MV-4-11 (cell line): ENCODE measurements around the gene LCE1C.

Experiments used
- DNase-seq: peaks from one replicate; lab custom pipeline; 2025; lab: John Stamatoyannopoulos, UW

The LCE1C gene

DNA sequence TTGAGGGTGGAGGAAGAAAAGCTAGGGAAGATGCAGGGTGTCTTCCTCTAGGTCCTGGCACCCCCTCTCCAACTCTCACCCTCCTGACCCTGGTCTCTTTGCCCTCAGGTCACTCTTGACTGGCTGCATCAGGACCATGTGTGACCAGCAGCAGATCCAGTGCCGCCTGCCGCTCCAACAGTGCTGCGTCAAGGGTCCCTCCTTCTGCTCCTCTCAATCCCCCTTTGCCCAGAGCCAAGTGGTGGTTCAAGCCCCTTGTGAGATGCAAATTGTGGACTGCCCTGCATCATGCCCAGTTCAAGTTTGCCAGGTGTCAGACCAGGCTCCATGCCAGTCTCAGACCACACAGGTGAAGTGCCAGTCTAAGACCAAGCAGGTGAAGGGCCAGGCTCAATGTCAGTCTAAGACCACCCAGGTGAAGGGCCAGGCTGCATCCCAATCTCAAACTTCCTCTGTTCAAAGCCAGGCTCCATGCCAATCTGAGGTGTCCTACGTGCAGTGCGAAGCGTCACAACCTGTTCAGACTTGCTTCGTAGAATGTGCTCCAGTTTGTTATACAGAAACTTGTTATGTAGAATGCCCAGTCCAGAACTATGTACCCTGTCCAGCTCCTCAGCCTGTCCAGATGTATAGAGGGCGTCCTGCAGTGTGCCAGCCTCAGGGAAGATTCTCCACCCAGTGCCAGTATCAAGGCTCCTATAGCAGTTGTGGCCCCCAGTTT, 46.8 kb downstream of the LCE1C start:
- DNase-seq = no peak

DNA sequence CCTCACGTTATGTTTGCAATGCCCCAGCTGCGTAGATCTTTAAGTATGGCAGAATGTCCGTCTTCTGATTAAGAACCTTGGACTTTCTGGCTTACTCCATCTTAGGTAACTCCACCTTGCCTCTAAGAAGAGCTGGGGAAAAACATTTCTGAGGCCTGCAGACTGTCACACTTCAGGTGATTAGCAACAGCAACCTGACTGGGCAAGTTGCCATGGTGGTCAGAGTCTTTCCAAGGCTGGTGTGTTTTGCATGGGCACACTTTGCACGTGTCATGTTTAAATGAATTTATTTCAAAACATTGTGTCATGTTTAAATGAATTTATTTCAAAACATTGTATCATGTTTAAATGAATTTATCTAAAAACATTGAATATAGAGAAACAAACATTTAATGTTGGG, 47.8 kb downstream of the LCE1C start:
- no peak for DNase-seq

DNA sequence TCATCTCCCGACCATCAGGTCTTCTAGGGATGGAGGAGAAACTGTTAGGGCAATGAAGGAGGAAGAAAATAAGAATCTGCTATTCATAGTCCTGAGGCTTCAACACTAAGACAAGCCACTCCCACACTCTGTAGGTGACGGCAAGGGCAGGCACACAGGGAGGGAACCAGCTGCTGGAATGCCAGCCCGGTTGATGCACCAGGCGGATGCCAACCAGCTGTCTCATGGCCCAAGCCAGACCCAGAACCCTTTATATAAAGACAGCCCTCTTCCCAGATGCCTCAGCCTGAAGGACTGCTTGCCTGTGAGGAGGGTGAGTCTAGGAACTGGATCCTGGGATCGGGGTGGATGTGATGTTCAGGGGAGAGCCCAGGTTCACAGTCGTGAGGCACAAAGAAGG, 48.7 kb downstream of the LCE1C start, which contains the start of gene KPRP:
Gene KPRP (plus strand): TSS at position 279 of the 400 bp plus-strand sequence. CDS start 1,564 bp downstream, outside the sequence.
- no peak for DNase-seq

DNA sequence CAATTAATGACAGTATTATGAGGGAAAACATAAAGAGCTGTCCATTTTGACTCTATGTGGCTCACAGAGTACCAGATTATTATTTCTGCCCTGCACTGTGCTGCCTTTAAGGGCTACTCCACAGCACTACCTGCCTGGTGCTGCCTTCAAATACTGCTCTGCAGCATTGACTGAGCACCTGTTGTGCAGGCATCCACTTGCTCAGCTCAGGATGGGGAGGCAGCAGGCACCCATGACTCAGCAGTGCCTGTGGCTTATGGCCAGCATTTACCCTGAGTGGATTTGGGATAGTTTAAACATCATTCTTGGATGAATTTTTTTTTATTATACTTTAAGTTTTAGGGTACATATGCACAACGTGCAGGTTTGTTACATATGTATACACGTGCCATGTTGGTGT, 49.6 kb downstream of the LCE1C start:
- no peak for DNase-seq
